ENCODE results near the gene PIEZO2. TPM values are rescaled to one million over a fixed set of nuclear protein-coding genes. Genes with fewer than 3 reads are reported as not detected.

Gene PIEZO2
- polyA plus RNA-seq, 1 donor from 2014 or later = 0.30 TPM

DNA sequence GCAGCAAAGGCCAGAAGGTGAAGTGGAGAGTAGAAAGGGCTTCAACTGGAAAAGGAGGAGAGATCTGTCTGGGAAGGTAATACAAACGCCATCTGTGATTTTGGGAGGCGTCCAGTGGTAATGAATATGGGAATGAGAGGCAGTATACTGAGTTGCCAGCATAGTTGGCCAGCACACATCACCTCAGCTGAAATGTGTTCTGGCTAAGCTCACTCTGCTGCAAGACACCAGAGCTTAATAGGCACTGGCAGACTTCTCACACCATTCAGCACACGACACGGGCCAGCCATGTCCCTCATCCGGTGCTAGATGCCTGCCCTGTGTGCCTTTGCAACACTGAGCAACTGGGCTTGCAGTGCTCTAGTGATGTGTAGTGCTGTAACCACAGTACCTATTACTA, 277.1 kb downstream of the PIEZO2 start:
- Histone ChIP-seq H3K4me3 (ENCODE audit: low read length) (no peak overlapping the region), H3K9me3 (ENCODE audit: low read length) (no peaks in the 10 kb centered on the region), H4K20me1 (ENCODE audit: insufficient read depth) (no peaks in the 10 kb centered on the region), H3K9me2 (ENCODE audit: insufficient read depth, low read length) (no peaks in the 10 kb centered on the region), H3F3A (ENCODE audit: insufficient read depth, low read length, poor library complexity, severe bottlenecking) (no peaks in the 10 kb centered on the region), H3K4me2 (ENCODE audit: low read length) (no peak overlapping the region), H3K27ac (ENCODE audit: low read length) (no peak overlapping the region), H2AFZ (ENCODE audit: low read depth, low read length) (no peak overlapping the region), H3K9ac (ENCODE audit: low read length) (no peak overlapping the region), H3K79me2 (replicated peaks; ENCODE audit: insufficient read depth, low read length) (no peaks in the 10 kb centered on the region), H3K36me3 (ENCODE audit: insufficient read depth, low read length) (no peaks in the 10 kb centered on the region), H3K27me3 (ENCODE audit: insufficient read depth, low read depth, low read length) (no peaks in the 10 kb centered on the region)
- TF ChIP-seq EP300 (conservative IDR thresholded peaks at IDR 0.05; ENCODE audit: poor library complexity, severe bottlenecking) (no peak), MXI1 (conservative IDR thresholded peaks at IDR 0.05; ENCODE audit: poor library complexity, severe bottlenecking) (no peak), REST (IDR thresholded peaks at IDR 0.05; ENCODE audit: borderline replicate concordance) (no peak), EZH2 (IDR thresholded peaks at IDR 0.05; ENCODE audit: borderline replicate concordance, insufficient read depth, low read length, poor library complexity, severe bottlenecking) (no peak), SMC3 (conservative IDR thresholded peaks at IDR 0.05; ENCODE audit: poor library complexity) (no peak), POLR2AphosphoS5 (IDR thresholded peaks at IDR 0.05) (no peak), RAD21 (conservative IDR thresholded peaks at IDR 0.05) (no peak), TAF1 (IDR thresholded peaks at IDR 0.05; ENCODE audit: low read depth) (no peak)
- TF ChIP-seq, protein P1, sequence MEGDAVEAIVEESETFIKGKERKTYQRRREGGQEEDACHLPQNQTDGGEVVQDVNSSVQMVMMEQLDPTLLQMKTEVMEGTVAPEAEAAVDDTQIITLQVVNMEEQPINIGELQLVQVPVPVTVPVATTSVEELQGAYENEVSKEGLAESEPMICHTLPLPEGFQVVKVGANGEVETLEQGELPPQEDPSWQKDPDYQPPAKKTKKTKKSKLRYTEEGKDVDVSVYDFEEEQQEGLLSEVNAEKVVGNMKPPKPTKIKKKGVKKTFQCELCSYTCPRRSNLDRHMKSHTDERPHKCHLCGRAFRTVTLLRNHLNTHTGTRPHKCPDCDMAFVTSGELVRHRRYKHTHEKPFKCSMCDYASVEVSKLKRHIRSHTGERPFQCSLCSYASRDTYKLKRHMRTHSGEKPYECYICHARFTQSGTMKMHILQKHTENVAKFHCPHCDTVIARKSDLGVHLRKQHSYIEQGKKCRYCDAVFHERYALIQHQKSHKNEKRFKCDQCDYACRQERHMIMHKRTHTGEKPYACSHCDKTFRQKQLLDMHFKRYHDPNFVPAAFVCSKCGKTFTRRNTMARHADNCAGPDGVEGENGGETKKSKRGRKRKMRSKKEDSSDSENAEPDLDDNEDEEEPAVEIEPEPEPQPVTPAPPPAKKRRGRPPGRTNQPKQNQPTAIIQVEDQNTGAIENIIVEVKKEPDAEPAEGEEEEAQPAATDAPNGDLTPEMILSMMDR (IDR thresholded peaks at IDR 0.05; ENCODE audit: poor library complexity, severe bottlenecking) = no peak

- Histone ChIP-seq H3K36me3 (ENCODE audit: insufficient read depth, low read length) (no peaks in the 10 kb centered on the region), H3K9me2 (ENCODE audit: insufficient read depth, low read length) (no peaks in the 10 kb centered on the region), H3K27me3 (ENCODE audit: insufficient read depth, low read depth, low read length) (no peaks in the 10 kb centered on the region), H3K9me3 (ENCODE audit: low read length) (peaks cover 7% of the 10 kb centered on the region), H2AFZ (ENCODE audit: low read depth, low read length) (no peak overlapping the region), H3K27ac (ENCODE audit: low read length) (no peak overlapping the region), H3K9ac (ENCODE audit: low read length) (no peak overlapping the region), H3K4me3 (ENCODE audit: low read length) (no peak overlapping the region), H3F3A (ENCODE audit: insufficient read depth, low read length, poor library complexity, severe bottlenecking) (no peaks in the 10 kb centered on the region), H3K79me2 (replicated peaks; ENCODE audit: insufficient read depth, low read length) (no peaks in the 10 kb centered on the region), H3K4me2 (ENCODE audit: low read length) (no peak overlapping the region), H4K20me1 (ENCODE audit: insufficient read depth) (no peaks in the 10 kb centered on the region)
- TF ChIP-seq REST (IDR thresholded peaks at IDR 0.05; ENCODE audit: borderline replicate concordance) = no peak
- TF ChIP-seq EZH2 (IDR thresholded peaks at IDR 0.05; ENCODE audit: borderline replicate concordance, insufficient read depth, low read length, poor library complexity, severe bottlenecking) = no peak
- TF ChIP-seq POLR2AphosphoS5 (IDR thresholded peaks at IDR 0.05) = no peak
- TF ChIP-seq EP300 (conservative IDR thresholded peaks at IDR 0.05; ENCODE audit: poor library complexity, severe bottlenecking) = no peak
- TF ChIP-seq, protein P1 (IDR thresholded peaks at IDR 0.05; ENCODE audit: poor library complexity, severe bottlenecking) = no peak
- TF ChIP-seq MXI1 (conservative IDR thresholded peaks at IDR 0.05; ENCODE audit: poor library complexity, severe bottlenecking) = no peak
- TF ChIP-seq SMC3 (conservative IDR thresholded peaks at IDR 0.05; ENCODE audit: poor library complexity) = no peak
Observed at GRCh38 chr18:10864722-10865121, 284.6 kb downstream of the PIEZO2 start.
